H9 (cell line): ENCODE results near the gene HBG2. TPM values are rescaled to one million over a fixed set of nuclear protein-coding genes. Genes with fewer than 3 reads are reported as not detected.

ENCODE experiments used
- DNase-seq: peaks from one replicate; pipeline ENCODE4 v3.0.0-alpha.2; 2017
- H2AFZ ChIP-seq: one replicate; pipeline ENCODE4 v1.6.1; 2013; ENCODE audit warnings: mild to moderate bottlenecking, low read length, control low read depth, moderate library complexity
- H2AK5ac ChIP-seq: 2 replicates; pipeline ENCODE4 v1.6.1; 2013; ENCODE audit warnings: low read length, control low read depth, mixed read lengths; ENCODE audit not compliant: insufficient read length
- H2BK120ac ChIP-seq: one replicate; pipeline ENCODE4 v1.6.1; 2013; ENCODE audit warnings: low read depth, mild to moderate bottlenecking, low read length, control low read depth, inconsistent platforms; ENCODE audit not compliant: poor library complexity, severe bottlenecking
- H2BK12ac ChIP-seq: 2 replicates; pipeline ENCODE4 v1.6.1; 2013; ENCODE audit warnings: low read length, control low read depth, mixed read lengths, low read depth; ENCODE audit not compliant: insufficient read length
- H2BK15ac ChIP-seq: 2 replicates; pipeline ENCODE4 v1.6.1; 2013; ENCODE audit warnings: low read depth, low read length, control low read depth
- H2BK20ac ChIP-seq: one replicate; pipeline ENCODE4 v1.6.1; 2013; ENCODE audit warnings: low read depth, mild to moderate bottlenecking, low read length, control low read depth, inconsistent platforms; ENCODE audit not compliant: poor library complexity, severe bottlenecking
- H2BK5ac ChIP-seq: 2 replicates; pipeline ENCODE4 v1.6.1; 2013; ENCODE audit warnings: low read length, control low read depth, mixed read lengths; ENCODE audit not compliant: insufficient read length
- H3K14ac ChIP-seq: 2 replicates; pipeline ENCODE4 v1.6.1; 2013; ENCODE audit warnings: low read length, control low read depth; ENCODE audit not compliant: insufficient read depth
- H3K18ac ChIP-seq: 2 replicates; pipeline ENCODE4 v1.6.1; 2013; ENCODE audit warnings: low read depth, mild to moderate bottlenecking, mixed read lengths, low read length, control low read depth; ENCODE audit not compliant: insufficient read length
- H3K23ac ChIP-seq: 2 replicates; pipeline ENCODE4 v1.6.1; 2013; ENCODE audit warnings: low read length, control low read depth, mixed read lengths, low read depth; ENCODE audit not compliant: insufficient read length
- H3K23me2 ChIP-seq: 2 replicates; pipeline ENCODE4 v1.6.1; 2013; ENCODE audit warnings: low read depth, mild to moderate bottlenecking, mixed read lengths, low read length, control low read depth; ENCODE audit not compliant: insufficient read length, poor library complexity, severe bottlenecking
- H3K27ac ChIP-seq: 2 replicates; pipeline ENCODE4 v1.5.1; 2013; ENCODE audit warnings: low read length, control low read depth, mixed read lengths, low read depth; ENCODE audit not compliant: insufficient read length
- H3K27me3 ChIP-seq: 2 replicates; pipeline ENCODE4 v1.6.1; 2013; ENCODE audit warnings: low read length, control low read depth, inconsistent platforms; ENCODE audit not compliant: insufficient read depth
- H3K4ac ChIP-seq: 2 replicates; pipeline ENCODE4 v1.6.1; 2013; ENCODE audit warnings: low read depth, mild to moderate bottlenecking, control low read depth, inconsistent platforms, low read length, moderate library complexity
- H3K4me1 ChIP-seq: 2 replicates; pipeline ENCODE4 v1.6.1; 2013; ENCODE audit warnings: low read length, control low read depth, inconsistent platforms; ENCODE audit not compliant: insufficient read depth
- H3K4me2 ChIP-seq: 2 replicates; pipeline ENCODE4 v1.6.1; 2013; ENCODE audit warnings: low read length, control low read depth, mixed read lengths; ENCODE audit not compliant: insufficient read length, insufficient read depth
- H3K56ac ChIP-seq: 2 replicates; pipeline ENCODE4 v1.6.1; 2013; ENCODE audit warnings: low read depth, mild to moderate bottlenecking, mixed read lengths, low read length, control low read depth; ENCODE audit not compliant: insufficient read length
- H3K79me1 ChIP-seq: 2 replicates; pipeline ENCODE4 v1.6.1; 2013; ENCODE audit warnings: low read depth, mild to moderate bottlenecking, moderate library complexity, low read length, control low read depth, inconsistent platforms; ENCODE audit not compliant: insufficient read depth, poor library complexity, severe bottlenecking
- H3K79me2 ChIP-seq: 2 replicates; pipeline ENCODE4 v1.6.1; 2013; ENCODE audit warnings: low read length, control low read depth, inconsistent platforms; ENCODE audit not compliant: insufficient read depth
- H3K9ac ChIP-seq: 2 replicates; pipeline ENCODE4 v1.6.1; 2013; ENCODE audit warnings: low read length, control low read depth, mixed read lengths; ENCODE audit not compliant: insufficient read length; ENCODE audit errors: extremely low read depth
- H3K9me3 ChIP-seq: one replicate; pipeline ENCODE4 v1.6.1; 2013; ENCODE audit warnings: low read depth, low read length, inconsistent platforms; ENCODE audit not compliant: control insufficient read depth
- H3T11ph ChIP-seq: one replicate; pipeline ENCODE4 v1.6.1; 2013; ENCODE audit warnings: mild to moderate bottlenecking, low read length, control low read depth, inconsistent platforms
- H4K20me1 ChIP-seq: one replicate; pipeline ENCODE4 v1.6.1; 2013; ENCODE audit not compliant: control insufficient read depth, insufficient read length, insufficient read depth
- H4K5ac ChIP-seq: 2 replicates; pipeline ENCODE4 v1.6.1; 2013; ENCODE audit warnings: low read depth, mild to moderate bottlenecking, mixed read lengths, low read length, control low read depth; ENCODE audit not compliant: insufficient read length
- H4K8ac ChIP-seq: replicated peaks from 2 replicates; pipeline ENCODE4 v1.6.1; 2013; ENCODE audit warnings: low read length, control low read depth, mixed read lengths, low read depth; ENCODE audit not compliant: insufficient read length
- H4K91ac ChIP-seq: 2 replicates; pipeline ENCODE4 v1.6.1; 2013; ENCODE audit warnings: low read depth, mild to moderate bottlenecking, moderate library complexity, mixed read lengths, low read length, control low read depth; ENCODE audit not compliant: insufficient read length
- H3K27ac Mint-ChIP-seq, 3 experiments: 2 replicates in 2 of 3; 3 replicates in 1 of 3; pipeline ENCODE4 v1.8.0; 2020 to 2021; ENCODE audit warnings: mixed read lengths in 3 of 3, mild to moderate bottlenecking in 1 of 3, moderate library complexity in 1 of 3
- H3K27me3 Mint-ChIP-seq: 2 replicates; pipeline ENCODE4 v1.8.0; 2021; ENCODE audit warnings: low read depth, mild to moderate bottlenecking, moderate library complexity, mixed read lengths
- H3K36me3 Mint-ChIP-seq, 3 experiments: 2 replicates in 2 of 3; 3 replicates in 1 of 3; pipeline ENCODE4 v1.8.0; 2020 to 2021; ENCODE audit warnings: low read depth in 3 of 3, mixed read lengths in 3 of 3; ENCODE audit not compliant: insufficient read depth in 1 of 3
- H3K4me1 Mint-ChIP-seq, 2 experiments: 2 replicates each; pipeline ENCODE4 v1.8.0; 2020; ENCODE audit warnings: mixed read lengths in 2 of 2
- H3K4me3 Mint-ChIP-seq, 2 experiments: 2 replicates in 1 of 2; 3 replicates in 1 of 2; pipeline ENCODE4 v1.8.0; 2020 to 2021; ENCODE audit warnings: mild to moderate bottlenecking in 2 of 2, mixed read lengths in 2 of 2, moderate library complexity in 1 of 2
- H3K9me3 Mint-ChIP-seq, 2 experiments: 2 replicates in 1 of 2; 3 replicates in 1 of 2; pipeline ENCODE4 v1.8.0; 2020; ENCODE audit warnings: mild to moderate bottlenecking in 2 of 2, mixed read lengths in 2 of 2, moderate library complexity in 1 of 2
- CTCF ChIP-seq: fragments of 200-600 bp; sonication (generic); conservative IDR thresholded peaks from 3 replicates; pipeline ENCODE4 v1.8.0; 2021; ENCODE audit warnings: antibody characterized with exemption, mild to moderate bottlenecking
- WGBS: extraction: QIAGEN DNeasy Blood & Tissue Kit; methylation state at CpG from one replicate; pipeline ENCODE4 v1.1.7; 2013; ENCODE audit warnings: missing lambda C conversion rate, low lambda C conversion rate, mixed read lengths; ENCODE audit not compliant: insufficient read length; ENCODE audit errors: extremely low coverage; 5-methylcytosine and 5-hydroxymethylcytosine counted together
- total RNA-seq: library from RNA; stranded (reverse); gene quantifications from 2 replicates; pipeline ENCODE4 v1.2.1, GENCODE V29; 2021

HBG2 gene
- total RNA-seq, 1 experiment from 2014 or later = not detected

GRCh38 chr11:5275369-5276110 lies 21.0 kb upstream of the HBG2 start:
- Histone ChIP-seq H3K9ac (no peak overlapping the region), H2AK5ac (no peak overlapping the region), H3K79me2 (no peaks in the 10 kb centered on the region), H2BK5ac (no peak overlapping the region), H4K5ac (no peak overlapping the region), H4K20me1 (no peaks in the 10 kb centered on the region), H3K4me1 (no peaks in the 10 kb centered on the region), H3K27ac (no peak overlapping the region), H2AFZ (no peak overlapping the region), H3K9me3 (no peaks in the 10 kb centered on the region), H3K4ac (no peak overlapping the region), H4K8ac (no peak overlapping the region), H3K14ac (no peak overlapping the region), H3T11ph (no peak overlapping the region), H2BK120ac (no peak overlapping the region), H3K56ac (no peak overlapping the region), H2BK15ac (no peak overlapping the region), H3K79me1 (no peaks in the 10 kb centered on the region), H4K91ac (no peak overlapping the region), H3K4me2 (no peak overlapping the region), H3K23ac (no peak overlapping the region), H2BK20ac (no peak overlapping the region), H3K27me3 (no peaks in the 10 kb centered on the region), H2BK12ac (no peak overlapping the region), H3K23me2 (no peaks in the 10 kb centered on the region), H3K18ac (no peak overlapping the region)
- Mint-ChIP-seq H3K4me1 (peaks cover 6 to 10% of the 10 kb centered on the region in 2 experiments), H3K27me3 (no peaks in the 10 kb centered on the region), H3K9me3 (no peaks in the 10 kb centered on the region), H3K4me3 (no peak overlapping the region), H3K36me3 (no peaks in the 10 kb centered on the region), H3K27ac (no peak overlapping the region)
- TF ChIP-seq CTCF = no peak
- no CpG with 5 or more reads among the region's 6 CpGs for WGBS
- no peak for DNase-seq
